Transverse colon (tissue), 4 donors: ENCODE data around the gene XYLT1. TPM values are rescaled to one million over a fixed set of nuclear protein-coding genes. Genes with fewer than 3 reads are reported as not detected.

Experiments
- DNase-seq: peaks from one replicate; pipeline ENCODE4 v3.0.0-alpha.2; 2019
- H3K27ac ChIP-seq, 4 donors: fragments of 200-600 bp; sonication (generic); 2 replicates each; pipeline ENCODE4 v1.5.1; 2016 to 2018; ENCODE audit warnings: inconsistent platforms in 4 of 4
- H3K27me3 ChIP-seq: fragments of 200-600 bp; sonication (generic); 2 replicates; pipeline ENCODE4 v1.5.1; 2017; ENCODE audit warnings: inconsistent platforms
- H3K36me3 ChIP-seq, 4 donors: fragments of 200-600 bp; sonication (generic); 2 replicates each; pipeline ENCODE4 v1.5.1; 2017 to 2019; ENCODE audit warnings: inconsistent platforms in 4 of 4
- H3K4me1 ChIP-seq, 4 donors: fragments of 200-600 bp; sonication (generic); 2 replicates each; pipeline ENCODE4 v1.5.1; 2017 to 2020; ENCODE audit warnings: inconsistent platforms in 4 of 4
- H3K4me3 ChIP-seq, 4 donors: fragments of 200-600 bp; sonication (generic); 1 replicate in 1 of 4; 2 replicates in 3 of 4; pipeline versions ENCODE4 v1.5.1 to v1.6.1; 2017 to 2019; ENCODE audit warnings: inconsistent platforms in 4 of 4
- H3K9me3 ChIP-seq, 2 donors: fragments of 200-600 bp; sonication (generic); 2 replicates each; pipeline ENCODE4 v1.5.1; 2017 to 2019; ENCODE audit warnings: inconsistent platforms in 2 of 2
- EP300 ChIP-seq: sonication (generic); formaldehyde crosslinking; IDR thresholded peaks from one replicate; pipeline ENCODE4 v1.6.1; 2017; ENCODE audit warnings: antibody characterized with exemption, low read depth
- POLR2A ChIP-seq: fragments of 450-650 bp; IDR thresholded peaks from one replicate; pipeline ENCODE4 v1.6.1; 2016; ENCODE audit warnings: antibody characterized with exemption, mild to moderate bottlenecking, moderate library complexity
- POLR2AphosphoS5 ChIP-seq, 3 donors: sonication (generic); formaldehyde crosslinking; IDR thresholded peaks; one replicate each; pipeline ENCODE4 v1.6.1; 2016; ENCODE audit warnings: antibody characterized with exemption in 3 of 3
- WGBS, 2 donors: methylation state at CpG; one replicate each; pipeline ENCODE4 v1.1.5; 2018; ENCODE audit warnings: low coverage in 1 of 2; 5-methylcytosine and 5-hydroxymethylcytosine counted together
- in situ Hi-C, 4 donors: fragments of 200-750 bp; cut with MboI; loops; one replicate each; pipeline versions ENCODE4 v1.15.0 to v1.15.1; 2017; ENCODE audit warnings: low sequenced_read_pairs in 3 of 4, low pct_ligation_motif_present in 1 of 4, low pct_unique_long_range_greater_than_20kb in 1 of 4
- intact Hi-C: fragments of 100-400 bp; cut with DNase I; formaldehyde crosslinking; loops from one replicate; pipeline ENCODE4 v1.15.1; 2023; ENCODE audit warnings: low total_unique reads
- small RNA-seq, 4 donors: library from RNA; depleted of rRNA; stranded (forward); fragments of <200 nt; gene quantifications; one replicate each; pipeline ENCODE3, GENCODE V24; 2016
- total RNA-seq, 4 donors: library from RNA; depleted of rRNA; stranded (reverse); fragments of >200 nt; gene quantifications; one replicate each; pipeline ENCODE4 v1.1.0, GENCODE V29; 2016
- TF ChIP-seq, protein P1 (sequence below), 5 experiments: fragments of 200-600 bp in 3 of 5; fragments of 450-650 bp in 2 of 5; sonication (generic) in 3 of 5; IDR thresholded peaks; 1 replicate in 2 of 5; 2 replicates in 3 of 5; pipeline ENCODE4 v1.5.1; 2016 to 2017; ENCODE audit warnings: antibody characterized with exemption in 5 of 5, inconsistent platforms in 3 of 5, mild to moderate bottlenecking in 2 of 5, moderate library complexity in 1 of 5

XYLT1 gene
- total RNA-seq, 4 donors from 2014 or later, result 22.3 to 44.6 (median 39.4) TPM

DNA sequence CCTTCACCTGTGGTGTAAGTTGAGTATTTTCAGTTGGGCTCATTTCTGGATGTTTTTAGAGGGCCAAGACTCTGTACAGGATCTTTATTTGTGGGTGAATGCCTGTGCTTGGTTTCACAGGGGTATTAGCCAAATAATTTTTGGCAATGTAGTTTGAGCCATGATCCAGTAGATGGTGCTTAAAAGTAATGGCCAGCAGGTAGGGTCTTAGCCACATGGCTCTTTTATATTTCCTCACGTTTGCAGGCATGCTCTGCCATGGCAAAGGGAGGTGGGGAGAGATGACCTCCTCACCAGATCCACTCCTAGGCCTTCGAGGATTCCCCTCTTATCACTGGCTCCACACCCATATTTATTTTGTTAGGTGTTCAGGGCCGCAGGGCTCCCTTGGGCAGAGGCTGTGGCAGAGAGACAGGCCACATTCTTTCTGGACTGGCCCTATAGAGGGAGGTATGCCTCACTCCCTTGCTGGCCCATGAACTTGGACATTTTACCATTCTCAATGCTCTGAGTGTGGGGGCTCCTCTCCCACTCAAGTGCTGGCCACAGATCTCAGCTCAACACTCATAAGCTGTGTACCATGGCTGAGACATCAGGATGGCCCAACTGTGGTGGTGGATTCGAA lies 417.1 kb downstream of the XYLT1 start:
- Histone ChIP-seq H3K27ac (no peak overlapping the region), H3K36me3 (no peaks in the 10 kb centered on the region), H3K4me1 (no peaks in the 10 kb centered on the region), H3K27me3 (no peaks in the 10 kb centered on the region), H3K9me3 (no peaks in the 10 kb centered on the region), H3K4me3 (no peak overlapping the region)
- in situ Hi-C loops (no loop called here), intact Hi-C loops (no loop called here)
- TF ChIP-seq POLR2A, result no peak
- TF ChIP-seq, protein P1, sequence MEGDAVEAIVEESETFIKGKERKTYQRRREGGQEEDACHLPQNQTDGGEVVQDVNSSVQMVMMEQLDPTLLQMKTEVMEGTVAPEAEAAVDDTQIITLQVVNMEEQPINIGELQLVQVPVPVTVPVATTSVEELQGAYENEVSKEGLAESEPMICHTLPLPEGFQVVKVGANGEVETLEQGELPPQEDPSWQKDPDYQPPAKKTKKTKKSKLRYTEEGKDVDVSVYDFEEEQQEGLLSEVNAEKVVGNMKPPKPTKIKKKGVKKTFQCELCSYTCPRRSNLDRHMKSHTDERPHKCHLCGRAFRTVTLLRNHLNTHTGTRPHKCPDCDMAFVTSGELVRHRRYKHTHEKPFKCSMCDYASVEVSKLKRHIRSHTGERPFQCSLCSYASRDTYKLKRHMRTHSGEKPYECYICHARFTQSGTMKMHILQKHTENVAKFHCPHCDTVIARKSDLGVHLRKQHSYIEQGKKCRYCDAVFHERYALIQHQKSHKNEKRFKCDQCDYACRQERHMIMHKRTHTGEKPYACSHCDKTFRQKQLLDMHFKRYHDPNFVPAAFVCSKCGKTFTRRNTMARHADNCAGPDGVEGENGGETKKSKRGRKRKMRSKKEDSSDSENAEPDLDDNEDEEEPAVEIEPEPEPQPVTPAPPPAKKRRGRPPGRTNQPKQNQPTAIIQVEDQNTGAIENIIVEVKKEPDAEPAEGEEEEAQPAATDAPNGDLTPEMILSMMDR (IDR thresholded peaks at IDR 0.05), result no peak
- no peak for TF ChIP-seq POLR2AphosphoS5 (IDR thresholded peaks at IDR 0.05)
- no peak for TF ChIP-seq EP300
- WGBS, 2 donors, result 46 to 60% methylated on average over 1 to 4 of the region's 4 CpGs
- DNase-seq, result no peak

Small RNAs within 50 kb of the gene (small RNA-seq; reads per million reads assigned to genes)
- 0 reads per million in 4 donors for gene AC109446.1
